Testis (tissue), 2 donors: ENCODE data around the gene ADORA3.

ENCODE experiments used
- CTCF ChIP-seq, 3 experiments: fragments of 450-650 bp in 2 of 3; fragments of 200-600 bp in 1 of 3; sonication (generic) in 1 of 3; IDR thresholded peaks; one replicate each; pipeline ENCODE4 v1.5.1; 2016 to 2019; ENCODE audit warnings: antibody characterized with exemption in 3 of 3, mild to moderate bottlenecking in 2 of 3, moderate library complexity in 1 of 3
- POLR2A ChIP-seq: fragments of 450-650 bp; IDR thresholded peaks from one replicate; pipeline ENCODE4 v1.6.1; 2017; ENCODE audit warnings: antibody characterized with exemption, mild to moderate bottlenecking, moderate library complexity

GRCh38 chr1:111504097-111504496 lies 664 bp upstream of the ADORA3 start:
- TF ChIP-seq CTCF (IDR thresholded peaks at IDR 0.05), result no peak
- no peak for TF ChIP-seq POLR2A
